ENCODE measurements around the gene EPHA2.
"Not testable (repeated sequence)": the region's sequence is repeated elsewhere in the genome, so short reads cannot be mapped to it uniquely, and the experiment has no call there.

The EPHA2 gene

GRCh38 chr1:16167331-16168143 lies 11.7 kb upstream of the EPHA2 start:
- peak in 1 of 2 experiments; percentile 45 for DNase-seq

GRCh38 chr1:16166117-16166516 lies 10.2 kb upstream of the EPHA2 start:
- DNase-seq = no peak

GRCh38 chr1:16165548-16165947 lies 9.7 kb upstream of the EPHA2 start:
- no peak for DNase-seq

GRCh38 chr1:16165073-16165364 lies 9.2 kb upstream of the EPHA2 start:
- peak; percentile 19 to 59 for DNase-seq

- DNase-seq = peak; percentile 46 to 73
These were observed 8.6 kb upstream of the EPHA2 start for GRCh38 chr1:16164213-16165072.

- not testable (repeated sequence) for DNase-seq
These were observed 7.8 kb upstream of the EPHA2 start for GRCh38 chr1:16163608-16164212.

GRCh38 chr1:16162163-16162822 lies 6.4 kb upstream of the EPHA2 start:
- DNase-seq = no peak

- DNase-seq = no peak
These were observed 5.8 kb upstream of the EPHA2 start for GRCh38 chr1:16161717-16162116.

GRCh38 chr1:16158993-16159831 lies 3.3 kb upstream of the EPHA2 start:
- no peak for DNase-seq

- no peak for DNase-seq
These were observed 2.2 kb upstream of the EPHA2 start for GRCh38 chr1:16158025-16158424.

GRCh38 chr1:16156848-16157495 lies 1.1 kb upstream of the EPHA2 start:
- no peak for DNase-seq

- peak; percentile 9 to 46 for DNase-seq
These were observed 1.7 kb downstream of the EPHA2 start for GRCh38 chr1:16153999-16154673.

- DNase-seq = peak in 1 of 2 experiments; percentile 36
These were observed 2.5 kb downstream of the EPHA2 start for GRCh38 chr1:16153096-16153998.

- DNase-seq = no peak
These were observed 3.3 kb downstream of the EPHA2 start for GRCh38 chr1:16152481-16153087.

- no peak for DNase-seq
These were observed 3.9 kb downstream of the EPHA2 start for GRCh38 chr1:16151995-16152384.

GRCh38 chr1:16151196-16151994 lies 4.5 kb downstream of the EPHA2 start:
- peak; percentile 6 to 74 for DNase-seq

- DNase-seq = no peak
These were observed 5.4 kb downstream of the EPHA2 start for GRCh38 chr1:16150508-16150907.

- no peak for DNase-seq
These were observed 6.0 kb downstream of the EPHA2 start for GRCh38 chr1:16149702-16150488.

Measured in NCI-H524 (cell line).